GM23248 (cell line): ENCODE results near the gene KCND1.

Source experiments
- EZH2 ChIP-seq: fragments of 200-600 bp; sonication (generic); IDR thresholded peaks from 2 replicates; pipeline ENCODE4 v1.6.1; 2018; ENCODE audit warnings: antibody characterized with exemption, mild to moderate bottlenecking; ENCODE audit not compliant: insufficient read depth, poor library complexity, severe bottlenecking
- EZH2phosphoT487 ChIP-seq: fragments of 200-600 bp; sonication (generic); IDR thresholded peaks from 2 replicates; pipeline ENCODE4 v1.6.1; 2018; ENCODE audit warnings: antibody characterized with exemption, moderate library complexity, mild to moderate bottlenecking, low read depth; ENCODE audit not compliant: insufficient read depth

- TF ChIP-seq EZH2 = no peak
- TF ChIP-seq EZH2phosphoT487 = no peak
These were observed 52.2 kb downstream of the KCND1 start for GRCh38 chrX:48919360-48919841.
